ENCODE results near the gene PCNX2. TPM values are rescaled to one million over a fixed set of nuclear protein-coding genes. Genes with fewer than 3 reads are reported as not detected.

The PCNX2 gene
- total RNA-seq, 3 donors from 2014 or later (not counting 1 experiment from before 2014, with no cell fraction given), result 12.9 to 25.8 (median 16.0) TPM

DNA sequence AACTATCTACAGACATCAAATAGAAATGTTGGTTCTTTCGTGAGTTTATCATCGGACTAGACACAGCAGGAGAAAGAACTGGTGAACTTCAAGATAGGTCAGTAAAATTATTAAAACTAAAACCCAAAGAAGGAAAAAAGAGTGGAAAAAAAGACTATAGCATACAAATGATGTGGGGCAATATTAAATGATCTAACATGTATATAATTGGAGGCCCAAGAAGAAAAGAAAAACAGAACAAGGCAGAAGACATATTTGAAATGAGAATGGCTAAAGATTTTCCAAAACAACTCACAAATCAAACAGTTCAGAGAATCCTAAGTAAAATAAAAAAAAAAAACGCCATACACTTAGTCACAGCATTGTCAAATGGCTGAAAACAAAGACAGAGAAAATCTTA, 101.8 kb downstream of the PCNX2 start:
- H3K27me3 ChIP-seq (ENCODE audit: control insufficient read depth, insufficient read depth, low read length), result no peaks in the 10 kb centered on the region
- WGBS (ENCODE audit: insufficient coverage), result 80% methylated on average over 1 of the region's 3 CpGs
- no peaks in the 10 kb centered on the region for H3K9me3 ChIP-seq (ENCODE audit: control insufficient read depth, insufficient read depth, low read length)
- Mint-ChIP-seq H3K27me3 (ENCODE audit: low read depth in 2 of 2) (no peaks in the 10 kb centered on the region), H3K27ac (no peak overlapping the region), H3K4me3 (no peak overlapping the region), H3K4me1 (no peaks in the 10 kb centered on the region), H3K9me3 (peaks cover 0 to 5% of the 10 kb centered on the region in 2 donors), H3K36me3 (peaks cover 10% of the 10 kb centered on the region)
- ATAC-seq (no peak), DNase-seq (no peak)
- no peaks in the 10 kb centered on the region for H3K36me3 ChIP-seq (ENCODE audit: control insufficient read depth, insufficient read depth, low read length)
- H3K4me1 ChIP-seq (ENCODE audit: control insufficient read depth, insufficient read depth, low read length), result no peaks in the 10 kb centered on the region
- no peak overlapping the region for H3K27ac ChIP-seq (ENCODE audit: low read length)
- intact Hi-C loops (cut with micrococcal nuclease), result no loop called here
- TF ChIP-seq, protein P1, sequence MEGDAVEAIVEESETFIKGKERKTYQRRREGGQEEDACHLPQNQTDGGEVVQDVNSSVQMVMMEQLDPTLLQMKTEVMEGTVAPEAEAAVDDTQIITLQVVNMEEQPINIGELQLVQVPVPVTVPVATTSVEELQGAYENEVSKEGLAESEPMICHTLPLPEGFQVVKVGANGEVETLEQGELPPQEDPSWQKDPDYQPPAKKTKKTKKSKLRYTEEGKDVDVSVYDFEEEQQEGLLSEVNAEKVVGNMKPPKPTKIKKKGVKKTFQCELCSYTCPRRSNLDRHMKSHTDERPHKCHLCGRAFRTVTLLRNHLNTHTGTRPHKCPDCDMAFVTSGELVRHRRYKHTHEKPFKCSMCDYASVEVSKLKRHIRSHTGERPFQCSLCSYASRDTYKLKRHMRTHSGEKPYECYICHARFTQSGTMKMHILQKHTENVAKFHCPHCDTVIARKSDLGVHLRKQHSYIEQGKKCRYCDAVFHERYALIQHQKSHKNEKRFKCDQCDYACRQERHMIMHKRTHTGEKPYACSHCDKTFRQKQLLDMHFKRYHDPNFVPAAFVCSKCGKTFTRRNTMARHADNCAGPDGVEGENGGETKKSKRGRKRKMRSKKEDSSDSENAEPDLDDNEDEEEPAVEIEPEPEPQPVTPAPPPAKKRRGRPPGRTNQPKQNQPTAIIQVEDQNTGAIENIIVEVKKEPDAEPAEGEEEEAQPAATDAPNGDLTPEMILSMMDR (IDR thresholded peaks at IDR 0.05), result no peak
- no peak overlapping the region for H3K4me3 ChIP-seq (ENCODE audit: low read length)

- Mint-ChIP-seq H3K27me3 (ENCODE audit: low read depth in 2 of 2) (no peaks in the 10 kb centered on the region), H3K4me1 (no peaks in the 10 kb centered on the region), H3K36me3 (peaks cover 10% of the 10 kb centered on the region), H3K9me3 (peaks cover 0 to 5% of the 10 kb centered on the region in 2 donors), H3K4me3 (no peak overlapping the region), H3K27ac (no peak overlapping the region)
- Histone ChIP-seq H3K27me3 (ENCODE audit: control insufficient read depth, insufficient read depth, low read length) (no peaks in the 10 kb centered on the region), H3K4me1 (ENCODE audit: control insufficient read depth, insufficient read depth, low read length) (no peaks in the 10 kb centered on the region), H3K36me3 (ENCODE audit: control insufficient read depth, insufficient read depth, low read length) (no peaks in the 10 kb centered on the region), H3K9me3 (ENCODE audit: control insufficient read depth, insufficient read depth, low read length) (no peaks in the 10 kb centered on the region), H3K27ac (ENCODE audit: low read length) (no peak overlapping the region), H3K4me3 (ENCODE audit: low read length) (no peak overlapping the region)
- TF ChIP-seq, protein P1 (IDR thresholded peaks at IDR 0.05), result no peak
- DNase-seq (no peak), ATAC-seq (no peak)
- intact Hi-C loops (cut with micrococcal nuclease), result no loop called here
- WGBS (ENCODE audit: insufficient coverage), result 95% methylated on average over 4 of the region's 5 CpGs
These were observed 104.5 kb downstream of the PCNX2 start for GRCh38 chr1:233190987-233191386.

- Mint-ChIP-seq H3K4me3 (no peak overlapping the region), H3K9me3 (peaks cover 0 to 5% of the 10 kb centered on the region in 2 donors), H3K27ac (no peak overlapping the region), H3K4me1 (no peaks in the 10 kb centered on the region), H3K36me3 (peaks cover 10% of the 10 kb centered on the region), H3K27me3 (ENCODE audit: low read depth in 2 of 2) (no peaks in the 10 kb centered on the region)
- Histone ChIP-seq H3K4me1 (ENCODE audit: control insufficient read depth, insufficient read depth, low read length) (no peaks in the 10 kb centered on the region), H3K9me3 (ENCODE audit: control insufficient read depth, insufficient read depth, low read length) (no peaks in the 10 kb centered on the region), H3K4me3 (ENCODE audit: low read length) (no peak overlapping the region), H3K27me3 (ENCODE audit: control insufficient read depth, insufficient read depth, low read length) (no peaks in the 10 kb centered on the region), H3K27ac (ENCODE audit: low read length) (no peak overlapping the region), H3K36me3 (ENCODE audit: control insufficient read depth, insufficient read depth, low read length) (no peaks in the 10 kb centered on the region)
- ATAC-seq (no peak), DNase-seq (no peak)
- TF ChIP-seq, protein P1 (IDR thresholded peaks at IDR 0.05), result no peak
- intact Hi-C loops (cut with micrococcal nuclease), result no loop called here
- 100% methylated on average over 2 of the region's 3 CpGs for WGBS (ENCODE audit: insufficient coverage)
These were observed 106.0 kb downstream of the PCNX2 start for GRCh38 chr1:233189526-233189925.

- intact Hi-C loops (cut with micrococcal nuclease), result no loop called here
- Mint-ChIP-seq H3K27ac (no peak overlapping the region), H3K4me1 (no peaks in the 10 kb centered on the region), H3K4me3 (no peak overlapping the region), H3K27me3 (ENCODE audit: low read depth in 2 of 2) (no peaks in the 10 kb centered on the region), H3K9me3 (no peaks in the 10 kb centered on the region), H3K36me3 (no peaks in the 10 kb centered on the region)
- WGBS (ENCODE audit: insufficient coverage), result 88% methylated on average over 4 of the region's 4 CpGs
- H3K4me1 ChIP-seq (ENCODE audit: control insufficient read depth, insufficient read depth, low read length), result no peaks in the 10 kb centered on the region
- no peaks in the 10 kb centered on the region for H3K9me3 ChIP-seq (ENCODE audit: control insufficient read depth, insufficient read depth, low read length)
- H3K4me3 ChIP-seq (ENCODE audit: low read length), result no peak overlapping the region
- DNase-seq, result no peak
- no peak for ATAC-seq
- H3K27me3 ChIP-seq (ENCODE audit: control insufficient read depth, insufficient read depth, low read length), result no peaks in the 10 kb centered on the region
- TF ChIP-seq, protein P1 (IDR thresholded peaks at IDR 0.05), result no peak
- no peaks in the 10 kb centered on the region for H3K36me3 ChIP-seq (ENCODE audit: control insufficient read depth, insufficient read depth, low read length)
- no peak overlapping the region for H3K27ac ChIP-seq (ENCODE audit: low read length)
These were observed 107.5 kb downstream of the PCNX2 start for GRCh38 chr1:233188061-233188460.

Measured in natural killer cell (primary cell).